IMR-90 (cell line): ENCODE measurements around the gene KCTD8. TPM values are rescaled to one million over a fixed set of nuclear protein-coding genes. Genes with fewer than 3 reads are reported as not detected.

Experiments used
- ATAC-seq: fragments of 200-7000 bp; cut with Tn5 transposase; 2 replicates; pipeline ENCODE4 v1.9.1; 2020; ENCODE audit warnings: low read depth, mild to moderate bottlenecking, moderate library complexity
- BruUV-seq: library from RNA; stranded (reverse); fragments of 400-500 nt; replicated peaks from 2 replicates; lab custom pipeline; 2021; lab: Mats Ljungman, UMichigan
- CTCF ChIA-PET: fragments of 300-600 bp; formaldehyde crosslinking; extraction: SDS; loops from one replicate; lab custom pipeline; 2021; ENCODE audit warnings: antibody characterized with exemption; lab: Yijun Ruan, JAX
- POLR2A ChIA-PET: fragments of 300-600 bp; sonication (Branson Sonifier 250); formaldehyde crosslinking; loops from one replicate; lab custom pipeline; 2022; ENCODE audit warnings: antibody characterized with exemption; ENCODE audit not compliant: unreplicated experiment; lab: Charles Lee
- DNase-seq: peaks from one replicate; pipeline ENCODE4 v3.0.0; 2013
- H2AFZ ChIP-seq: replicated peaks from 2 replicates; pipeline ENCODE3; 2013; ENCODE audit warnings: low read length, mild to moderate bottlenecking; ENCODE audit not compliant: poor library complexity
- H2AK5ac ChIP-seq: 2 replicates; pipeline ENCODE4 v1.6.1; 2013; ENCODE audit warnings: low read depth, low read length, inconsistent platforms
- H2AK9ac ChIP-seq: replicated peaks from 2 replicates; pipeline ENCODE3; 2013; ENCODE audit warnings: mild to moderate bottlenecking, low read depth, low read length, moderate library complexity; ENCODE audit not compliant: poor library complexity
- H2BK120ac ChIP-seq: 2 replicates; pipeline ENCODE4 v1.6.1; 2013; ENCODE audit warnings: low read depth, low read length, inconsistent platforms
- H2BK15ac ChIP-seq: 3 replicates; pipeline ENCODE4 v1.6.1; 2013; ENCODE audit warnings: low read depth, low read length, inconsistent platforms
- H2BK20ac ChIP-seq: 2 replicates; pipeline ENCODE4 v1.6.1; 2013; ENCODE audit warnings: low read depth, mild to moderate bottlenecking, inconsistent platforms, low read length, moderate library complexity
- H2BK5ac ChIP-seq: 2 replicates; pipeline ENCODE4 v1.6.1; 2013; ENCODE audit warnings: mild to moderate bottlenecking, low read depth, low read length, inconsistent platforms; ENCODE audit not compliant: poor library complexity, severe bottlenecking
- H3K14ac ChIP-seq: replicated peaks from 2 replicates; pipeline ENCODE4 v1.6.1; 2013; ENCODE audit warnings: low read depth, low read length, inconsistent platforms
- H3K18ac ChIP-seq: 2 replicates; pipeline ENCODE4 v1.6.1; 2013; ENCODE audit warnings: low read depth, low read length, control low read depth
- H3K23ac ChIP-seq: 2 replicates; pipeline ENCODE4 v1.6.1; 2013; ENCODE audit warnings: low read depth, low read length, inconsistent platforms
- H3K27ac ChIP-seq: 2 replicates; pipeline ENCODE4 v1.5.1; 2013; ENCODE audit warnings: mild to moderate bottlenecking, control low read depth, low read length; ENCODE audit not compliant: insufficient read depth
- H3K27me3 ChIP-seq: 2 replicates; pipeline ENCODE4 v1.6.1; 2013; ENCODE audit warnings: low read length; ENCODE audit not compliant: control insufficient read depth, insufficient read depth
- H3K36me3 ChIP-seq: 2 replicates; pipeline ENCODE4 v1.6.1; 2013; ENCODE audit warnings: low read length, mixed read lengths; ENCODE audit not compliant: control insufficient read depth, insufficient read depth
- H3K4ac ChIP-seq: 2 replicates; pipeline ENCODE4 v1.6.1; 2013; ENCODE audit warnings: low read depth, low read length, inconsistent platforms
- H3K4me1 ChIP-seq: 2 replicates; pipeline ENCODE4 v1.6.1; 2013; ENCODE audit warnings: low read length, mixed read lengths; ENCODE audit not compliant: control insufficient read depth, insufficient read depth
- H3K4me2 ChIP-seq: 2 replicates; pipeline ENCODE4 v1.6.1; 2013; ENCODE audit warnings: low read depth, mild to moderate bottlenecking, control low read depth, low read length, moderate library complexity
- H3K4me3 ChIP-seq: 2 replicates; pipeline ENCODE4 v1.5.1; 2013; ENCODE audit warnings: low read depth, mild to moderate bottlenecking, control low read depth, low read length, moderate library complexity; ENCODE audit not compliant: insufficient read depth
- H3K56ac ChIP-seq: 2 replicates; pipeline ENCODE4 v1.6.1; 2013; ENCODE audit warnings: low read length, inconsistent platforms; ENCODE audit not compliant: insufficient read depth; ENCODE audit errors: extremely low read depth
- H3K79me1 ChIP-seq, 2 experiments: 2 replicates each; pipeline ENCODE4 v1.6.1; 2013; ENCODE audit warnings: low read length in 2 of 2, inconsistent platforms in 1 of 2, low read depth in 1 of 2
- H3K9ac ChIP-seq: 2 replicates; pipeline ENCODE4 v1.6.1; 2013; ENCODE audit warnings: low read depth, low read length, control low read depth
- H3K9me1 ChIP-seq: 2 replicates; pipeline ENCODE4 v1.6.1; 2013; ENCODE audit warnings: low read length, inconsistent platforms; ENCODE audit not compliant: insufficient read depth
- H3K9me3 ChIP-seq: 2 replicates; pipeline ENCODE4 v1.6.1; 2013; ENCODE audit warnings: low read length; ENCODE audit not compliant: control insufficient read depth, insufficient read depth
- H4K20me1 ChIP-seq: 2 replicates; pipeline ENCODE4 v1.6.1; 2013; ENCODE audit warnings: low read length, inconsistent platforms; ENCODE audit not compliant: insufficient read depth
- H4K5ac ChIP-seq: 2 replicates; pipeline ENCODE4 v1.6.1; 2013; ENCODE audit warnings: mild to moderate bottlenecking, low read depth, low read length, control low read depth
- H4K8ac ChIP-seq, 2 experiments: 2 replicates each; pipeline ENCODE4 v1.6.1; 2013; ENCODE audit warnings: low read depth in 2 of 2, low read length in 2 of 2, control low read depth in 1 of 2, inconsistent platforms in 1 of 2
- H4K91ac ChIP-seq: 2 replicates; pipeline ENCODE4 v1.6.1; 2013; ENCODE audit warnings: low read depth, low read length, inconsistent platforms; ENCODE audit not compliant: insufficient read depth
- BHLHE40 ChIP-seq: fragments of 150-350 bp; IDR thresholded peaks from 2 replicates; pipeline ENCODE4 v1.6.1; 2016; ENCODE audit warnings: mild to moderate bottlenecking, low read depth, low read length
- CEBPB ChIP-seq: IDR thresholded peaks from 2 replicates; pipeline ENCODE4 v1.6.1; 2012; ENCODE audit warnings: low read depth, low read length, improper control_type of control experiment
- CHD1 ChIP-seq: IDR thresholded peaks from 2 replicates; pipeline ENCODE4 v1.6.1; 2012; ENCODE audit warnings: low read depth, low read length, improper control_type of control experiment
- FOS ChIP-seq: fragments of 150-350 bp; IDR thresholded peaks from 2 replicates; pipeline ENCODE4 v1.6.1; 2016; ENCODE audit warnings: low read depth, low read length
- MAFK ChIP-seq: IDR thresholded peaks from 2 replicates; pipeline ENCODE4 v1.6.1; 2012; ENCODE audit warnings: low read depth, low read length, improper control_type of control experiment
- MAZ ChIP-seq: IDR thresholded peaks from 2 replicates; pipeline ENCODE4 v1.6.1; 2012; ENCODE audit warnings: low read depth, mild to moderate bottlenecking, low read length, improper control_type of control experiment, moderate library complexity, borderline replicate concordance
- MXI1 ChIP-seq: IDR thresholded peaks from 2 replicates; pipeline ENCODE4 v1.6.1; 2012; ENCODE audit warnings: low read depth, mild to moderate bottlenecking, low read length, moderate library complexity, borderline replicate concordance
- NFE2L2 ChIP-seq: fragments of 150-350 bp; IDR thresholded peaks from 2 replicates; pipeline ENCODE4 v1.6.1; 2016; ENCODE audit warnings: low read depth, mild to moderate bottlenecking, low read length
- POLR2A ChIP-seq: IDR thresholded peaks from 2 replicates; pipeline ENCODE4 v1.6.1; 2012; ENCODE audit warnings: mild to moderate bottlenecking, low read depth, low read length
- RAD21 ChIP-seq: IDR thresholded peaks from 2 replicates; pipeline ENCODE4 v1.6.1; 2012; ENCODE audit warnings: low read length, improper control_type of control experiment
- RCOR1 ChIP-seq: IDR thresholded peaks from 2 replicates; pipeline ENCODE4 v1.6.1; 2012; ENCODE audit warnings: mild to moderate bottlenecking, low read length, improper control_type of control experiment; ENCODE audit not compliant: insufficient replicate concordance
- RFX5 ChIP-seq: IDR thresholded peaks from 2 replicates; pipeline ENCODE4 v1.8.0; 2012; ENCODE audit warnings: low read depth, mild to moderate bottlenecking, low read length, moderate library complexity
- SMC3 ChIP-seq: fragments of 150-350 bp; IDR thresholded peaks from 2 replicates; pipeline ENCODE4 v1.6.1; 2016; ENCODE audit warnings: low read depth, mild to moderate bottlenecking, antibody characterized with exemption, low read length, moderate library complexity
- WGBS, 2 experiments: methylation state at CpG; one replicate each; pipeline versions ENCODE4 v1.1.5 to v1.1.7; 2013; ENCODE audit warnings: missing lambda C conversion rate in 2 of 2; ENCODE audit not compliant: insufficient read length in 1 of 2; ENCODE audit errors: extremely low coverage in 2 of 2; 5-methylcytosine and 5-hydroxymethylcytosine counted together
- dilution Hi-C: fragments of 300-500 bp; cut with HindIII; formaldehyde crosslinking; loops from one replicate; pipeline ENCODE4 v1.14.3; 2018; ENCODE audit warnings: low sequenced_read_pairs; ENCODE audit not compliant: unreplicated experiment
- in situ Hi-C: fragments of 300-500 bp; cut with MboI; formaldehyde crosslinking; loops from 3 replicates; pipeline ENCODE4 v1.14.3; 2019; ENCODE audit warnings: low sequenced_read_pairs, inconsistent platforms, mixed read lengths
- intact Hi-C: fragments of 100-400 bp; cut with micrococcal nuclease; formaldehyde crosslinking; loops from 2 replicates; pipeline ENCODE4 v1.10.0; 2022
- polyA plus RNA-seq, 3 experiments: library from polyadenylated mRNA; depleted of rRNA; stranded (reverse); fragments of >200 nt; gene quantifications; 2 replicates each; pipeline ENCODE4 v1.2.3, GENCODE V29; 2012; ENCODE audit warnings: low replicate concordance in 1 of 3
- total RNA-seq: library from RNA; depleted of rRNA; stranded (reverse); fragments of >200 nt; gene quantifications from 2 replicates; pipeline ENCODE4 v1.2.3, GENCODE V29; 2012
- TF ChIP-seq, protein P1 (sequence below): fragments of 150-350 bp; IDR thresholded peaks from 2 replicates; pipeline ENCODE4 v1.6.1; 2017; ENCODE audit warnings: mild to moderate bottlenecking, antibody characterized with exemption, low read length, low read depth
- TF ChIP-seq, protein P2 (sequence below): fragments of 150-350 bp; IDR thresholded peaks from 2 replicates; pipeline ENCODE4 v1.6.1; 2016; ENCODE audit warnings: low read depth, mild to moderate bottlenecking, low read length, moderate library complexity, borderline replicate concordance
- TF ChIP-seq, protein P3 (sequence below): conservative IDR thresholded peaks from 2 replicates; pipeline ENCODE4 v1.5.1; 2012; ENCODE audit warnings: mild to moderate bottlenecking, low read depth, low read length, improper control_type of control experiment

KCTD8 gene
- total and polyA plus RNA-seq, 2 of the 4 experiments (the other 2 are of a cell fraction) = 0.03 TPM; not detected in 1

DNA sequence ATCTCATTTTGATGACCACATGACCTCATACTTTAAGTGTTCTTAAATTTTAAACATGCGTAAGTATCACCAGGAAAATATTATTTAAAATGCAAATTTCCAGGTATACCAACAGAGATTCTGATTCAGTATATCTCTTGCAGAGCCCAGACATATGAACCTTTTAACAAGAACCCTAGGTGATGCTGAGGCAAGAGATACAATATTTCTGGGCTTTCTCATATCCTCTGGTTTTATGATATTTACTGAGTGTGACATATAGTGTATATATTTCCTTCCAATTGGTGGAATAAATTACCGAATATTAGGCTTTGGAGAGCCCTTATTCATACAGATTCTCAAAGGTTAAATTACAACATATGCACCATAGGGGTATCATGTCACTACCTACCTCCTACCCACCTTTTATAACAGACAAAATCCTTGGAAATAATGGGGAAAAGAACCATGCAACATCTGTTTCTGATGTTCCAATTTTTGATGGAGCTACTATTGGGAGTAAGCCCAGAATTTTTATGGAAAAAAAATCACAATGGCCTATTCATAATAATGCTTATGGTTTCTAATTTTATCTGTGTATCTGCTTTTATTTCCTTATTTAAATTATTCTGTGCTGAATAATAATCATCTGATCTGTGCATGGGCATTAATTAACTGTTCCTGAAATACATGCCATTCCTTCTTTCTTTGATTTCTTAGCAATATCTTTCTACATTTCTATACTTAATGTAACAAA is 27.1 kb downstream of the KCTD8 start:
- Histone ChIP-seq H3K27ac (no peak overlapping the region), H3K9me1 (no peaks in the 10 kb centered on the region), H2AFZ (no peak overlapping the region), H3K4me1 (no peaks in the 10 kb centered on the region), H2AK9ac (no peak overlapping the region), H2AK5ac (no peak overlapping the region), H4K20me1 (no peaks in the 10 kb centered on the region), H3K4me2 (no peak overlapping the region), H4K8ac (no peak overlapping the region), H2BK20ac (no peak overlapping the region), H3K14ac (no peak overlapping the region), H2BK15ac (no peak overlapping the region), H3K27me3 (no peaks in the 10 kb centered on the region), H2BK5ac (no peak overlapping the region), H3K23ac (no peak overlapping the region), H3K36me3 (no peaks in the 10 kb centered on the region), H4K91ac (no peak overlapping the region), H3K18ac (no peak overlapping the region), H3K56ac (no peak overlapping the region), H3K4me3 (no peak overlapping the region), H2BK120ac (no peak overlapping the region), H3K9ac (no peak overlapping the region), H3K4ac (no peak overlapping the region), H4K5ac (no peak overlapping the region), H3K9me3 (no peaks in the 10 kb centered on the region), H3K79me1 (no peaks in the 10 kb centered on the region)
- in situ Hi-C loops = no loop called here
- POLR2A ChIA-PET = no interaction called here
- intact Hi-C loops = no loop called here
- no TSS peak for BruUV-seq
- CTCF ChIA-PET = no interaction called here
- no CpG with 5 or more reads among the region's 2 CpGs for WGBS, 2 experiments
- DNase-seq (no peak), ATAC-seq (no peak)
- no peak for TF ChIP-seq NFE2L2
- TF ChIP-seq FOS = no peak
- no peak for TF ChIP-seq MXI1
- no peak for TF ChIP-seq SMC3
- no peak for TF ChIP-seq BHLHE40
- TF ChIP-seq CEBPB = no peak
- no peak for TF ChIP-seq POLR2A
- TF ChIP-seq RAD21 = no peak
- TF ChIP-seq, protein P1, sequence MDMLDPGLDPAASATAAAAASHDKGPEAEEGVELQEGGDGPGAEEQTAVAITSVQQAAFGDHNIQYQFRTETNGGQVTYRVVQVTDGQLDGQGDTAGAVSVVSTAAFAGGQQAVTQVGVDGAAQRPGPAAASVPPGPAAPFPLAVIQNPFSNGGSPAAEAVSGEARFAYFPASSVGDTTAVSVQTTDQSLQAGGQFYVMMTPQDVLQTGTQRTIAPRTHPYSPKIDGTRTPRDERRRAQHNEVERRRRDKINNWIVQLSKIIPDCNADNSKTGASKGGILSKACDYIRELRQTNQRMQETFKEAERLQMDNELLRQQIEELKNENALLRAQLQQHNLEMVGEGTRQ = no peak
- TF ChIP-seq MAFK = no peak
- no peak for TF ChIP-seq MAZ
- TF ChIP-seq, protein P2, sequence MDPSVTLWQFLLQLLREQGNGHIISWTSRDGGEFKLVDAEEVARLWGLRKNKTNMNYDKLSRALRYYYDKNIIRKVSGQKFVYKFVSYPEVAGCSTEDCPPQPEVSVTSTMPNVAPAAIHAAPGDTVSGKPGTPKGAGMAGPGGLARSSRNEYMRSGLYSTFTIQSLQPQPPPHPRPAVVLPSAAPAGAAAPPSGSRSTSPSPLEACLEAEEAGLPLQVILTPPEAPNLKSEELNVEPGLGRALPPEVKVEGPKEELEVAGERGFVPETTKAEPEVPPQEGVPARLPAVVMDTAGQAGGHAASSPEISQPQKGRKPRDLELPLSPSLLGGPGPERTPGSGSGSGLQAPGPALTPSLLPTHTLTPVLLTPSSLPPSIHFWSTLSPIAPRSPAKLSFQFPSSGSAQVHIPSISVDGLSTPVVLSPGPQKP = no peak
- TF ChIP-seq RFX5 = no peak
- TF ChIP-seq, protein P3, sequence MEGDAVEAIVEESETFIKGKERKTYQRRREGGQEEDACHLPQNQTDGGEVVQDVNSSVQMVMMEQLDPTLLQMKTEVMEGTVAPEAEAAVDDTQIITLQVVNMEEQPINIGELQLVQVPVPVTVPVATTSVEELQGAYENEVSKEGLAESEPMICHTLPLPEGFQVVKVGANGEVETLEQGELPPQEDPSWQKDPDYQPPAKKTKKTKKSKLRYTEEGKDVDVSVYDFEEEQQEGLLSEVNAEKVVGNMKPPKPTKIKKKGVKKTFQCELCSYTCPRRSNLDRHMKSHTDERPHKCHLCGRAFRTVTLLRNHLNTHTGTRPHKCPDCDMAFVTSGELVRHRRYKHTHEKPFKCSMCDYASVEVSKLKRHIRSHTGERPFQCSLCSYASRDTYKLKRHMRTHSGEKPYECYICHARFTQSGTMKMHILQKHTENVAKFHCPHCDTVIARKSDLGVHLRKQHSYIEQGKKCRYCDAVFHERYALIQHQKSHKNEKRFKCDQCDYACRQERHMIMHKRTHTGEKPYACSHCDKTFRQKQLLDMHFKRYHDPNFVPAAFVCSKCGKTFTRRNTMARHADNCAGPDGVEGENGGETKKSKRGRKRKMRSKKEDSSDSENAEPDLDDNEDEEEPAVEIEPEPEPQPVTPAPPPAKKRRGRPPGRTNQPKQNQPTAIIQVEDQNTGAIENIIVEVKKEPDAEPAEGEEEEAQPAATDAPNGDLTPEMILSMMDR = no peak
- no peak for TF ChIP-seq CHD1
- no peak for TF ChIP-seq RCOR1
- dilution Hi-C loops = no loop called here
